DMS153 treated with DMSO at 0.1 percent for 48 hours (cell line): ENCODE data around the gene FAM219B.

ENCODE experiments used
- DNase-seq: peaks from one replicate; lab custom pipeline; 2025; ENCODE audit not compliant: unreplicated experiment; lab: John Stamatoyannopoulos, UW

The FAM219B gene

GRCh38 chr15:74850393-74850792 is 56.3 kb downstream of the FAM219B start:
- DNase-seq, result no peak
